ENCODE measurements around the gene NID1. TPM values are rescaled to one million over a fixed set of nuclear protein-coding genes. Genes with fewer than 3 reads are reported as not detected.

Gene NID1
- total and polyA plus RNA-seq, 2 donors = 158 to 207 TPM

- WGBS = 87% methylated on average over 12 of the region's 12 CpGs
- H3K27ac ChIP-seq (ENCODE audit: low read depth) = no peak overlapping the region
- no peak overlapping the region for H3K4me3 ChIP-seq (ENCODE audit: low read depth, low read length)
- H3K4me1 ChIP-seq (ENCODE audit: insufficient read depth) = no peaks in the 10 kb centered on the region
- H3K36me3 ChIP-seq (ENCODE audit: insufficient read depth) = no peaks in the 10 kb centered on the region
- no peak for DNase-seq (ENCODE audit: extremely low spot score)
Measured at GRCh38 chr1:235941876-235942624, 122.8 kb downstream of the NID1 start.

DNA sequence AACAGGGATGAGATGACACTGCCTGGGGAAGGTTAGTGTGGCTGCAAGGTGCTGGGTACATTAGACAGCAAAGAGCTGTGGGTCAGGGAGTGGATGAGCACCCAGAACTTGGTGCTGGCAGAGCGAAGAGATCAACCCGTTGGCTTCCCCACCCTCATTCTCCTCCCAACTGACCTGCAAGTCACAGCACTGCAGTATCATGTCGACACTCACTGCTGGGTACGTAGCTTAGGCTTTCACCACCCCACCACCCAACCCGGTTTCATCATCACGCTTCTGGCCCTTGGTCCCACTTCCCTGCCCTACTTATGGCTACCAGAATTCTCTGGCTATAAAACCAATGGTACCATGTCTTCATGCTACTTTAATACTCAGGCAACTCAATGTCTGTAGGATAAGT is 124.6 kb downstream of the NID1 start:
- 94% methylated on average over 6 of the region's 6 CpGs for WGBS
- no peaks in the 10 kb centered on the region for H3K4me1 ChIP-seq (ENCODE audit: insufficient read depth)

GRCh38 chr1:235939480-235939775 is 125.5 kb downstream of the NID1 start:
- Histone ChIP-seq H3K4me3 (ENCODE audit: low read depth, low read length) (no peak overlapping the region), H3K4me1 (ENCODE audit: insufficient read depth) (no peaks in the 10 kb centered on the region), H3K27ac (ENCODE audit: low read depth) (no peak overlapping the region), H3K36me3 (ENCODE audit: insufficient read depth) (no peaks in the 10 kb centered on the region)
- WGBS = 64% methylated on average over 1 of the region's 1 CpG
- no peak for DNase-seq (ENCODE audit: extremely low spot score)

More for the DNA sequence above, 124.6 kb downstream of the NID1 start:
- Histone ChIP-seq H3K4me3 (ENCODE audit: low read depth, low read length) (no peak overlapping the region), H3K27ac (ENCODE audit: low read depth) (no peak overlapping the region), H3K36me3 (ENCODE audit: insufficient read depth) (no peaks in the 10 kb centered on the region)
- DNase-seq (ENCODE audit: extremely low spot score) = no peak

DNA sequence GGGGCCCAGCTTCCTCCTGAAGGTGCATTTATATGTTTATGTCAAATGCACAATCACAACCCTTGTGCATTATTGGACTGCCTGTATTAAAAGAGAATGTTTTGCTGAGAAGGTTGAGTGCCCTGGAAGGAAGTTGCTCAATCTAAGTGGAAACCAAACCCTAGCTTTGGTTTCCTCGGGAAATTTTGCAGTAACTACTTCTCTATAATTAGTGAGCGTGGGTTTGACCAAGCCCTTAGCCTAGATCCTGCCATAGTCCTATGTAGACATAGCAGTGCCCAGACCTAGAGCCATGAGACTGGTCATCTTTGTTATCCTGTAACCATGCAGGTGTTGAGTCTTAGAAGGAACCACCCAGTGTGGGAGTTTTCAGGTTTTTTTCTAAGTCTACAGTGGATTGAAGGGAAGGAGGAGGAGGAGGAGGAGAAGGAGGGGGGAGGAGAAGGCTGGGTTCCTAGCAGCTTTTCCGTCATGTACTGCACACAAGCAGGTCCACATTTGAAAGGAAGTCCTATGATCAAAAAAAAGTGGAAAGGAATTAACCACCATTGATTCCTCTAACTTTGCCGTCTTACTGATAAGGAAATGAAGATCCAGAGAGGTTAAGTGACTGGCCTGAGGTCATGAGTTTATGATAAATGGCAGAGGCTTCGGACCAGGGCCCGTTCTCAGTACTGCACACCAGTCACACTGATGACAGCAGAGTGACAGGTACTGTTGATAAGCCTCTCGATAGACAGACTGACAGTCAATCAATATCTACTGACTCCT is 126.0 kb downstream of the NID1 start:
- Histone ChIP-seq H3K36me3 (ENCODE audit: insufficient read depth) (no peaks in the 10 kb centered on the region), H3K27ac (ENCODE audit: low read depth) (no peak overlapping the region), H3K4me1 (ENCODE audit: insufficient read depth) (no peaks in the 10 kb centered on the region), H3K4me3 (ENCODE audit: low read depth, low read length) (no peak overlapping the region)
- DNase-seq (ENCODE audit: extremely low spot score) = no peak
- WGBS = 62% methylated on average over 7 of the region's 7 CpGs

- Histone ChIP-seq H3K36me3 (ENCODE audit: insufficient read depth) (no peaks in the 10 kb centered on the region), H3K4me1 (ENCODE audit: insufficient read depth) (no peaks in the 10 kb centered on the region), H3K4me3 (ENCODE audit: low read depth, low read length) (no peak overlapping the region), H3K27ac (ENCODE audit: low read depth) (no peak overlapping the region)
- no peak for DNase-seq (ENCODE audit: extremely low spot score)
- WGBS = 73% methylated on average over 5 of the region's 5 CpGs
Measured at GRCh38 chr1:235937123-235937522, 127.8 kb downstream of the NID1 start.

DNA sequence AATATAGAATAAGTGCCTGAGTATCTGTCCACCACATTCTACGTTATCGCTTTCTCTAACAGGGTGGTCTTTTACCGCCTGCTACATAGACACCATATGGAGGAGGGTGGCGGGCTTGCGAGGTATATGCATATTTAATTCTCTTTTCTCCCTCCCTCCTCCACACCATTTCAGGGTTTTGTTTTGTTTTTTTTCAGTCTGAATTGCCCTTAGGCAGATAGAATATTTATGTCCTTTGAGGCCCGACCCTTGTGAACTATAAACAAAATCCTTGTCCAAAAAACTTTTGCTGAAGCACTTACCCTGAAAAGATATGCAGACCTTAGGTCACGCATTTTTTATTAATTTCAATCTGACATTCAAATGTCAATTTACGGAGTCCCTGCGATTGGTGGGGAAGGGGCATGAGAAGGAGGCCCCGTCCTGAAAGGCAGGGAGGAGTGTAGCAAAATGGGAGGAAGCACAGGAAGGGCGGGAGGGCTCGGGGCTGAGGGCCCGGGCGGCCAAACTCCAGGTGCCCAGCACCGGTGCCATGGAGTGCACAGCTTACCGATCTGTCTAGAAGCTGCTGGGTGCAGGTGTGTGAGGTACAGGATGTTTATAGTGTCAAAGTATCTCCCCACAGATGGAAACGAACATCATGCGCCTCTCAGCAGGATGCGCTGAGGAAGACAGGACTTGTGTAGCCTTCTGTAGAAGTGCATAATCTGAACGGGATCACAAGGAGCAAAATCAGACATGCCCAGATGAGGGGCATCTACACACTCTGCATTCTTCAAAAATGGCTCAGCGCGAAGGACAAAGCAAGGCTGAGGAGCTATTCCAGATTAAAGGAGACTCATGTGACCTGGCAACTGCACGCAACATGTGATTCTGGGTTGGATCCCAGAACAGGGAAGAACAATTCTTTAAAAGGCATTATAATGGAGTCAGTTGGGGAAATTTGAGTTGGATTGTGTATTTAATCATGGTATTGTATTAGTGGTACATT is 129.4 kb downstream of the NID1 start:
- no peak for DNase-seq (ENCODE audit: extremely low spot score)
- no peaks in the 10 kb centered on the region for H3K36me3 ChIP-seq (ENCODE audit: insufficient read depth)
- 81% methylated on average over 23 of the region's 23 CpGs for WGBS
- H3K27ac ChIP-seq (ENCODE audit: low read depth) = no peak overlapping the region
- H3K4me3 ChIP-seq (ENCODE audit: low read depth, low read length) = no peak overlapping the region
- H3K4me1 ChIP-seq (ENCODE audit: insufficient read depth) = no peaks in the 10 kb centered on the region

DNA sequence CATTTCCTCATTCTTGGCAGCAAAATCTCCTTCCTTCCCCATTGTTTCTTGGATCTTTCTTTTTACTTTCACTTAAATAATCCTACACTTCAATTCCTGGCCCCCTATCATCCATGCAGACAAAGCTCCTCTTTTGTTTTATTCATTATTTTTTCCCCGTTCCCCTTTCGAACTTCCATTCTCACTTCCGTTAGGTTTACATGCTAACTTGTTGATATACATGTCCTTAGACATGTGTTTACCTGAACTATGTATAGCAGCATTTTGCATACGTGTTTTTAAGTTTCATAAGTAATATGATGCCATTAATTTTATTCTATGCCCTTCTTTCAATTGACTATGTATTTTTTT is 131.1 kb downstream of the NID1 start:
- no peak for DNase-seq (ENCODE audit: extremely low spot score)
- Histone ChIP-seq H3K36me3 (ENCODE audit: insufficient read depth) (no peaks in the 10 kb centered on the region), H3K27ac (ENCODE audit: low read depth) (no peak overlapping the region), H3K4me1 (ENCODE audit: insufficient read depth) (no peaks in the 10 kb centered on the region), H3K4me3 (ENCODE audit: low read depth, low read length) (no peak overlapping the region)
- WGBS = 82% methylated on average over 4 of the region's 4 CpGs

GRCh38 chr1:235933017-235933765 is 131.7 kb downstream of the NID1 start:
- 81% methylated on average over 8 of the region's 8 CpGs for WGBS
- no peak overlapping the region for H3K27ac ChIP-seq (ENCODE audit: low read depth)
- H3K36me3 ChIP-seq (ENCODE audit: insufficient read depth) = no peaks in the 10 kb centered on the region
- H3K4me3 ChIP-seq (ENCODE audit: low read depth, low read length) = no peak overlapping the region
- H3K4me1 ChIP-seq (ENCODE audit: insufficient read depth) = no peaks in the 10 kb centered on the region
- no peak for DNase-seq (ENCODE audit: extremely low spot score)

DNA sequence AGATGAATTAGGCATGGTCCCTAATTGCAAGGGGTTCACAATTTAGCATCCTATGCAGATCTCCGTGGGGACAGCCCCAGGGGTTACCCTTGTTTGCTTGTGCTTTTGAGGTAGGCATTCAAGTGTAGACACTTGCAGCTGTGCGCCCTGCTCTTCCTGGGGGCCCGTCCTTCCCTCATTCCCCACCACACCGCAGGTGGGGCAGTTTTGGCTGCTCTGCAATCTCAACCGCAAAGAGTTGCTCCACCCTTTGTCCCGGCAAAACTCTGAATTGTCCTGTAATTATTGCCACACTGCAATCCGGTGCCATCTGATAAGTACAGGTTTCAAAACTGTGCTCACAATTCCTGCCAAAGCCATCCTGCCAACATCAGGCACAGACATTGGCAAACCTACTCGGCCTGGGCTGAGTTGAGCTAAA is 132.8 kb downstream of the NID1 start:
- Histone ChIP-seq H3K4me3 (ENCODE audit: low read depth, low read length) (no peak overlapping the region), H3K27ac (ENCODE audit: low read depth) (no peak overlapping the region), H3K4me1 (ENCODE audit: insufficient read depth) (no peaks in the 10 kb centered on the region), H3K36me3 (ENCODE audit: insufficient read depth) (no peaks in the 10 kb centered on the region)
- DNase-seq (ENCODE audit: extremely low spot score) = no peak
- WGBS = 71% methylated on average over 8 of the region's 8 CpGs

DNA sequence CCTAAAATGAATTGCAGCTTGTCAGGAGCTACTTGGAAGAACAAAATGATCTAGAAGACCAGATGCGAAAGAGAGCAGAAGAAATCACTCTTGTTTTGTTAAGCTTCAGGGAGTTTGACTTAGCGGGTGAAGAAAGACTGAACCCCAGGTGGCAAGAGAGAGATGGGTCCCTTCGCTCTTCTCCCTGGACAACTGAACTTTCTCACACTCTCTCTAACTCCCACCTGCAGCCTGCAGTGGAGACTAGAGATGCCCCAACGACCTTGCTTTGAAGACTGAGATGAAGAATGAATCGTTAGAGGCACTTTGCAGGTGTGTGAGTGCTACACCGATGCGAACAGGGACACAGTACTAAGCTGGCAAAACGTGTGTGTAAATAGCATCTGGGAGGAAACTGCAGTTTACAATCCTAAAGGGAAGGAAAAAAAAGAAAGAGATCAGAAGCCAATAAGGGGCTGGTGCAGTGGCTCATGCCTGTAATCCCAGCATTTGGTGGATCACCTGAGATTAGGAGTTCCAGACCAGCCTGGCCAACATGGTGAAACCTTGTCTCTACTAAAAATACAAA is 133.6 kb downstream of the NID1 start:
- WGBS = 69% methylated on average over 8 of the region's 8 CpGs
- no peaks in the 10 kb centered on the region for H3K36me3 ChIP-seq (ENCODE audit: insufficient read depth)
- no peak overlapping the region for H3K27ac ChIP-seq (ENCODE audit: low read depth)
- no peaks in the 10 kb centered on the region for H3K4me1 ChIP-seq (ENCODE audit: insufficient read depth)
- DNase-seq (ENCODE audit: extremely low spot score) = no peak
- no peak overlapping the region for H3K4me3 ChIP-seq (ENCODE audit: low read depth, low read length)

DNA sequence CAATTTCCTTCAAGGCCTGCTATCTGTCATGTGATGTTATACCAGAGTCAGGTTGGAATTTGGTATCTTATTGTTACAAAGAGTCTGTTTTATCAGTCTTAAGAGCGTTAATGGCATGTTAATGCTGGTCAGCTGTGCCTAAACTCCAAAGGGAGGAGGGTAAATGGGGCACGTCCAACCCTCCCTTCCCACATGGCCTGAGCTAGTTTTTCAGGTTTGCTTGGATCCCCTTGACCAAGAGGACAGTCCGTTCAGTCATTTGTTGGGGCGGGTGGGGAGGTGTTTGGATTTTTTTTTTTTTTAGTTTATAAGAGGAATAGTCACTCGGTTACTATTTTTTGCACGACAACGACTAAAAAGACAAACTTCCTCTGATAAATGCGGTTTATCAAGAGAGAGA is 134.3 kb downstream of the NID1 start:
- H3K36me3 ChIP-seq (ENCODE audit: insufficient read depth) = no peaks in the 10 kb centered on the region
- H3K4me3 ChIP-seq (ENCODE audit: low read depth, low read length) = no peak overlapping the region
- H3K4me1 ChIP-seq (ENCODE audit: insufficient read depth) = no peaks in the 10 kb centered on the region
- H3K27ac ChIP-seq (ENCODE audit: low read depth) = no peak overlapping the region
- 50% methylated on average over 8 of the region's 8 CpGs for WGBS
- DNase-seq (ENCODE audit: extremely low spot score) = no peak

GRCh38 chr1:235929216-235929615 is 135.7 kb downstream of the NID1 start:
- Histone ChIP-seq H3K36me3 (ENCODE audit: insufficient read depth) (no peaks in the 10 kb centered on the region), H3K4me3 (ENCODE audit: low read depth, low read length) (no peak overlapping the region), H3K27ac (ENCODE audit: low read depth) (no peak overlapping the region), H3K4me1 (ENCODE audit: insufficient read depth) (no peaks in the 10 kb centered on the region)
- WGBS = 72% methylated on average over 4 of the region's 4 CpGs
- DNase-seq (ENCODE audit: extremely low spot score) = no peak

GRCh38 chr1:235928197-235928596 is 136.7 kb downstream of the NID1 start:
- H3K27ac ChIP-seq (ENCODE audit: low read depth) = no peak overlapping the region
- WGBS = 92% methylated on average over 2 of the region's 2 CpGs

More at GRCh38 chr1:235928197-235928596, 136.7 kb downstream of the NID1 start:
- DNase-seq (ENCODE audit: extremely low spot score) = no peak
- H3K4me1 ChIP-seq (ENCODE audit: insufficient read depth) = no peaks in the 10 kb centered on the region
- H3K36me3 ChIP-seq (ENCODE audit: insufficient read depth) = no peaks in the 10 kb centered on the region
- no peak overlapping the region for H3K4me3 ChIP-seq (ENCODE audit: low read depth, low read length)

Data from urinary bladder (tissue), 4 donors.